ENCODE results near the gene PCCA. TPM values are rescaled to one million over a fixed set of nuclear protein-coding genes. Genes with fewer than 3 reads are reported as not detected.

PCCA gene
- total RNA-seq, 4 donors from 2014 or later, result 21.2 to 40.9 (median 31.6) TPM

GRCh38 chr13:100388923-100389322, 300.0 kb downstream of the PCCA start:
- H3K36me3 ChIP-seq, result peaks cover 10% of the 10 kb centered on the region
- WGBS, result 82% methylated on average over 4 of the region's 4 CpGs
- no peak for DNase-seq (ENCODE audit: low spot score in 2 of 2)
- no peaks in the 10 kb centered on the region for H3K9me3 ChIP-seq
- no peak overlapping the region for H3K27ac ChIP-seq
- H3K4me3 ChIP-seq, result no peak overlapping the region
- no peak for TF ChIP-seq POLR2A (IDR thresholded peaks at IDR 0.05)
- TF ChIP-seq CTCF (IDR thresholded peaks at IDR 0.05), result no peak
- TF ChIP-seq EP300 (IDR thresholded peaks at IDR 0.05), result no peak
- no peak for TF ChIP-seq POLR2AphosphoS5 (IDR thresholded peaks at IDR 0.05)
- peaks cover 13% of the 10 kb centered on the region for H3K4me1 ChIP-seq
- no peaks in the 10 kb centered on the region for H3K27me3 ChIP-seq

- H3K4me3 ChIP-seq, result no peak overlapping the region
- H3K9me3 ChIP-seq, result no peaks in the 10 kb centered on the region
- H3K27ac ChIP-seq, result no peak overlapping the region
- DNase-seq (ENCODE audit: low spot score in 2 of 2), result no peak
- H3K4me1 ChIP-seq, result peaks cover 13% of the 10 kb centered on the region
- 78% methylated on average over 3 of the region's 3 CpGs for WGBS
- H3K27me3 ChIP-seq, result no peaks in the 10 kb centered on the region
- TF ChIP-seq POLR2AphosphoS5 (IDR thresholded peaks at IDR 0.05), result no peak
- TF ChIP-seq CTCF (IDR thresholded peaks at IDR 0.05), result no peak
- TF ChIP-seq POLR2A (IDR thresholded peaks at IDR 0.05), result no peak
- TF ChIP-seq EP300 (IDR thresholded peaks at IDR 0.05), result no peak
- H3K36me3 ChIP-seq, result peaks cover 10% of the 10 kb centered on the region
These were observed 300.7 kb downstream of the PCCA start for GRCh38 chr13:100389617-100390016.

- Histone ChIP-seq H3K4me1 (peaks cover 13% of the 10 kb centered on the region), H3K4me3 (no peak overlapping the region), H3K9me3 (no peaks in the 10 kb centered on the region), H3K36me3 (no peaks in the 10 kb centered on the region), H3K27ac (peak overlapping the region; percentile 81), H3K27me3 (no peaks in the 10 kb centered on the region)
- 68% methylated on average over 12 of the region's 12 CpGs for WGBS
- DNase-seq (ENCODE audit: low spot score in 2 of 2), result peak; percentile 84 to 85
- TF ChIP-seq CTCF (IDR thresholded peaks at IDR 0.05), result no peak
- peak in 1 of 3 donors; percentile 7 for TF ChIP-seq POLR2AphosphoS5 (IDR thresholded peaks at IDR 0.05)
These were observed 304.1 kb downstream of the PCCA start for GRCh38 chr13:100392709-100393630.

- Histone ChIP-seq H3K27ac (peak overlapping the region; percentile 81), H3K4me1 (peaks cover 13% of the 10 kb centered on the region), H3K9me3 (no peaks in the 10 kb centered on the region), H3K36me3 (no peaks in the 10 kb centered on the region), H3K4me3 (no peak overlapping the region), H3K27me3 (no peaks in the 10 kb centered on the region)
- DNase-seq (ENCODE audit: low spot score in 2 of 2), result no peak
- WGBS, result 60% methylated on average over 9 of the region's 9 CpGs
- no peak for TF ChIP-seq CTCF (IDR thresholded peaks at IDR 0.05)
- no peak for TF ChIP-seq POLR2AphosphoS5 (IDR thresholded peaks at IDR 0.05)
- no peak for TF ChIP-seq EP300 (IDR thresholded peaks at IDR 0.05)
- no peak for TF ChIP-seq POLR2A (IDR thresholded peaks at IDR 0.05)
These were observed 305.3 kb downstream of the PCCA start for GRCh38 chr13:100394005-100394695.

All from suprapubic skin (tissue), 4 donors.